Astrocyte (in vitro differentiated cells and primary cell): Measurements from ENCODE around the gene WWC2.

Experiments
- CTCF ChIP-seq: IDR thresholded peaks from 2 replicates; pipeline ENCODE4 v1.5.1; 2011; ENCODE audit warnings: low read depth, mild to moderate bottlenecking, inconsistent platforms, low read length, moderate library complexity; ENCODE audit not compliant: insufficient read depth
- EZH2 ChIP-seq: IDR thresholded peaks from 2 replicates; pipeline ENCODE4 v1.6.1; 2012; ENCODE audit warnings: mild to moderate bottlenecking, low read length, inconsistent platforms; ENCODE audit not compliant: insufficient read depth

- TF ChIP-seq CTCF (no peak), EZH2 (no peak)
Observed at GRCh38 chr4:183172881-183173280, 73.8 kb downstream of the WWC2 start.
